NB4 (cell line): ENCODE measurements around the gene NUBP2.

Source experiments
- MYC ChIP-seq: IDR thresholded peaks from 2 replicates; pipeline ENCODE4 v1.6.1; 2011; ENCODE audit warnings: low read depth, low read length
- POLR2A ChIP-seq: IDR thresholded peaks from 2 replicates; pipeline ENCODE4 v1.6.1; 2011; ENCODE audit warnings: mild to moderate bottlenecking; ENCODE audit not compliant: insufficient read length; ENCODE audit errors: extremely low read depth
- TF ChIP-seq, protein P1 (sequence below): IDR thresholded peaks from one replicate; pipeline ENCODE4 v1.5.1; 2012; ENCODE audit warnings: low read depth, low read length
- TF ChIP-seq, protein P2 (sequence below): IDR thresholded peaks from 2 replicates; pipeline ENCODE4 v1.6.1; 2011; ENCODE audit warnings: low read depth, low read length

DNA sequence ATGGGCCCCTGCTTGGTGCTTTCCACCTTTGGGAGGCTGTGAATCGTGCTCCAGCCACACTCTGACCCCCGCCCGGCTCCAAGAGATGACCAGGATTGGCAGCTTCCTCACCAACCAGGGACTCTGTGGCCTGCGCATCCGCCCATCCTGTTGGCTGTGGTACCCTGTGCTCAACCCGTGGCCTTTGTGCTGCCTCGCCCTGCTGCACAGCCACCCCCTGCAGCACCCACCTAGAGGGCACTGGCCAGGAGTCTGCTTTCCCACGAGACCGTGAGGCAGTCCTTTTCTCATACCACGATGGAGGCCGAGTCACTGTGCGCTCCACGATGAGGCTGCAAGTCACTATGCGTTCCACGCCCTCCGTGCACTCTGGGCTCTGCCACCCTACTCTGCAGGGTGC, 30.8 kb upstream of the NUBP2 start:
- TF ChIP-seq, protein P1, sequence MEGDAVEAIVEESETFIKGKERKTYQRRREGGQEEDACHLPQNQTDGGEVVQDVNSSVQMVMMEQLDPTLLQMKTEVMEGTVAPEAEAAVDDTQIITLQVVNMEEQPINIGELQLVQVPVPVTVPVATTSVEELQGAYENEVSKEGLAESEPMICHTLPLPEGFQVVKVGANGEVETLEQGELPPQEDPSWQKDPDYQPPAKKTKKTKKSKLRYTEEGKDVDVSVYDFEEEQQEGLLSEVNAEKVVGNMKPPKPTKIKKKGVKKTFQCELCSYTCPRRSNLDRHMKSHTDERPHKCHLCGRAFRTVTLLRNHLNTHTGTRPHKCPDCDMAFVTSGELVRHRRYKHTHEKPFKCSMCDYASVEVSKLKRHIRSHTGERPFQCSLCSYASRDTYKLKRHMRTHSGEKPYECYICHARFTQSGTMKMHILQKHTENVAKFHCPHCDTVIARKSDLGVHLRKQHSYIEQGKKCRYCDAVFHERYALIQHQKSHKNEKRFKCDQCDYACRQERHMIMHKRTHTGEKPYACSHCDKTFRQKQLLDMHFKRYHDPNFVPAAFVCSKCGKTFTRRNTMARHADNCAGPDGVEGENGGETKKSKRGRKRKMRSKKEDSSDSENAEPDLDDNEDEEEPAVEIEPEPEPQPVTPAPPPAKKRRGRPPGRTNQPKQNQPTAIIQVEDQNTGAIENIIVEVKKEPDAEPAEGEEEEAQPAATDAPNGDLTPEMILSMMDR = no peak
- TF ChIP-seq MYC (no peak), POLR2A (no peak)
- TF ChIP-seq, protein P2, sequence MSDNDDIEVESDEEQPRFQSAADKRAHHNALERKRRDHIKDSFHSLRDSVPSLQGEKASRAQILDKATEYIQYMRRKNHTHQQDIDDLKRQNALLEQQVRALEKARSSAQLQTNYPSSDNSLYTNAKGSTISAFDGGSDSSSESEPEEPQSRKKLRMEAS = no peak
